Gastroesophageal sphincter (tissue), 3 donors: Measurements from ENCODE around the gene TSKU.

ENCODE experiments used
- EP300 ChIP-seq: sonication (generic); formaldehyde crosslinking; IDR thresholded peaks from one replicate; pipeline ENCODE4 v1.6.1; 2017; ENCODE audit warnings: antibody characterized with exemption, mild to moderate bottlenecking
- TF ChIP-seq, protein P1 (sequence below), 4 experiments: fragments of 200-600 bp in 2 of 4; fragments of 450-650 bp in 2 of 4; sonication (generic) in 1 of 4; IDR thresholded peaks; one replicate each; pipeline ENCODE4 v1.5.1; 2017 to 2019; ENCODE audit warnings: antibody characterized with exemption in 4 of 4, mild to moderate bottlenecking in 2 of 4, moderate library complexity in 2 of 4

DNA sequence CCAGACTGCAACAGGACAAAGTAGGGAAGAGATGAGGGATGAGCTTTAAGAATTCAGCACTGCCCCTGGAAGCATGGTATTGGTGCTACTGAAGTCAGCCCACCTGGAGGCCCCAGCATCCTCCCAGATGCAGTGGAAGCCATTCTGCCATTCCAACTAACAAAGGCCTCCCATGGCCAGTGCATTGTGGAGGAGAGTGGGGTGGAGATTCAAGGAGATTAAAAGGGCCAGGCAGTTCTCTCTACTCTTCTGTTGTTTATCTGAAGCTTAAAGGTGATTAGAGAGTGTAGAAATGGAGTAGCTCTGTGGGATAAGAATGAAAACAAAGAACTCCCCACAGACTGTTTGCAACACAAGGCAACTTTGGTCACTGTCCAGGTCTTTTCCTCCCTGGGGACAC, 24.1 kb upstream of the TSKU start:
- TF ChIP-seq, protein P1, sequence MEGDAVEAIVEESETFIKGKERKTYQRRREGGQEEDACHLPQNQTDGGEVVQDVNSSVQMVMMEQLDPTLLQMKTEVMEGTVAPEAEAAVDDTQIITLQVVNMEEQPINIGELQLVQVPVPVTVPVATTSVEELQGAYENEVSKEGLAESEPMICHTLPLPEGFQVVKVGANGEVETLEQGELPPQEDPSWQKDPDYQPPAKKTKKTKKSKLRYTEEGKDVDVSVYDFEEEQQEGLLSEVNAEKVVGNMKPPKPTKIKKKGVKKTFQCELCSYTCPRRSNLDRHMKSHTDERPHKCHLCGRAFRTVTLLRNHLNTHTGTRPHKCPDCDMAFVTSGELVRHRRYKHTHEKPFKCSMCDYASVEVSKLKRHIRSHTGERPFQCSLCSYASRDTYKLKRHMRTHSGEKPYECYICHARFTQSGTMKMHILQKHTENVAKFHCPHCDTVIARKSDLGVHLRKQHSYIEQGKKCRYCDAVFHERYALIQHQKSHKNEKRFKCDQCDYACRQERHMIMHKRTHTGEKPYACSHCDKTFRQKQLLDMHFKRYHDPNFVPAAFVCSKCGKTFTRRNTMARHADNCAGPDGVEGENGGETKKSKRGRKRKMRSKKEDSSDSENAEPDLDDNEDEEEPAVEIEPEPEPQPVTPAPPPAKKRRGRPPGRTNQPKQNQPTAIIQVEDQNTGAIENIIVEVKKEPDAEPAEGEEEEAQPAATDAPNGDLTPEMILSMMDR (IDR thresholded peaks at IDR 0.05) = no peak
- no peak for TF ChIP-seq EP300
